ENCODE data around the gene MNDA. TPM values are rescaled to one million over a fixed set of nuclear protein-coding genes. Genes with fewer than 3 reads are reported as not detected.

MNDA gene
- total RNA-seq, 1 donor: not detected

- no peak for DNase-seq (ENCODE audit: low read depth)
- no peak for TF ChIP-seq CTCF (IDR thresholded peaks at IDR 0.05; ENCODE audit: insufficient read depth, low read length)
- no peak overlapping the region for H3K4me3 ChIP-seq (ENCODE audit: low read depth, low read length)
These were observed 42.0 kb downstream of the MNDA start for GRCh38 chr1:158873141-158873540.

- no peak for TF ChIP-seq CTCF (IDR thresholded peaks at IDR 0.05; ENCODE audit: insufficient read depth, low read length)
- no peak for DNase-seq (ENCODE audit: low read depth)
- H3K4me3 ChIP-seq (ENCODE audit: low read depth, low read length): no peak overlapping the region
These were observed 62.5 kb downstream of the MNDA start for GRCh38 chr1:158893654-158894053.

- no peak overlapping the region for H3K4me3 ChIP-seq (ENCODE audit: low read depth, low read length)
- no peak for TF ChIP-seq CTCF (IDR thresholded peaks at IDR 0.05; ENCODE audit: insufficient read depth, low read length)
- no peak for DNase-seq (ENCODE audit: low read depth)
These were observed 67.6 kb downstream of the MNDA start for GRCh38 chr1:158898722-158899121.

Small RNA genes within 50 kb of the gene (small RNA-seq; reads per million reads assigned to genes)
- not detected for gene OR2AQ1P

Other genes starting within 250 kb of the MNDA start
- gene OR10Z1, start 226.1 kb upstream of the MNDA start, total RNA-seq (ENCODE audit: low replicate concordance): not detected in 2 replicates
- 1.2 TPM in 1 of 2 replicates, not detected in the other for gene SPTA1, start 144.6 kb upstream of the MNDA start, total RNA-seq (ENCODE audit: low replicate concordance)
- not detected in 2 replicates for gene OR6K2, start 130.7 kb upstream of the MNDA start, total RNA-seq (ENCODE audit: low replicate concordance)
- not detected in 2 replicates for gene OR6K3, start 110.6 kb upstream of the MNDA start, total RNA-seq (ENCODE audit: low replicate concordance)
- not detected in 2 replicates for gene OR6K6, start 76.6 kb upstream of the MNDA start, total RNA-seq (ENCODE audit: low replicate concordance)
- 0.16 TPM in 1 of 2 replicates, not detected in the other for gene OR6N1, start 59.2 kb upstream of the MNDA start, total RNA-seq (ENCODE audit: low replicate concordance)
- not detected in 2 replicates for gene OR6N2, start 50.1 kb upstream of the MNDA start, total RNA-seq (ENCODE audit: low replicate concordance)
- 1.6 TPM in 1 of 2 replicates, not detected in the other for gene PYHIN1, start 100.2 kb downstream of the MNDA start, total RNA-seq (ENCODE audit: low replicate concordance)
- gene IFI16, start 178.6 kb downstream of the MNDA start, total RNA-seq (ENCODE audit: low replicate concordance): 202 and 358 TPM in 2 replicates
- not detected in 2 replicates for gene AIM2, start 245.4 kb downstream of the MNDA start, total RNA-seq (ENCODE audit: low replicate concordance)

Data from fibroblast of the aortic adventitia (primary cell).